DMS79 (cell line): Measurements from ENCODE around the gene FAM228A.
"Not testable (repeated sequence)": the region's sequence is repeated elsewhere in the genome, so short reads cannot be mapped to it uniquely, and the experiment has no call there.

Experiments used
- DNase-seq: peaks from one replicate; lab custom pipeline; 2025; lab: John Stamatoyannopoulos, UW

The FAM228A gene

GRCh38 chr2:24191156-24191555 is 16.3 kb downstream of the FAM228A start:
- DNase-seq: no peak

- DNase-seq: no peak
Observed at GRCh38 chr2:24191848-24192247, 17.0 kb downstream of the FAM228A start.

GRCh38 chr2:24197213-24197612 is 22.4 kb downstream of the FAM228A start:
- not testable (repeated sequence) for DNase-seq

GRCh38 chr2:24199968-24200590 is 25.2 kb downstream of the FAM228A start:
- no peak for DNase-seq

- no peak for DNase-seq
Observed at GRCh38 chr2:24200799-24201198, 25.9 kb downstream of the FAM228A start.

GRCh38 chr2:24203029-24203786 is 28.4 kb downstream of the FAM228A start:
- no peak for DNase-seq

- DNase-seq: no peak
Observed at GRCh38 chr2:24203787-24204150, 28.9 kb downstream of the FAM228A start.

- DNase-seq: no peak
Observed at GRCh38 chr2:24204505-24204904, 29.7 kb downstream of the FAM228A start.

- no peak for DNase-seq
Observed at GRCh38 chr2:24205131-24205530, 30.3 kb downstream of the FAM228A start.

GRCh38 chr2:24206242-24206641 is 31.4 kb downstream of the FAM228A start:
- no peak for DNase-seq

GRCh38 chr2:24206714-24207113 is 31.9 kb downstream of the FAM228A start:
- no peak for DNase-seq

GRCh38 chr2:24207359-24207758 is 32.5 kb downstream of the FAM228A start:
- no peak for DNase-seq

GRCh38 chr2:24208490-24208889 is 33.6 kb downstream of the FAM228A start:
- DNase-seq: no peak

GRCh38 chr2:24209389-24210105 is 34.7 kb downstream of the FAM228A start:
- DNase-seq: no peak

GRCh38 chr2:24210106-24210455 is 35.2 kb downstream of the FAM228A start:
- no peak for DNase-seq

GRCh38 chr2:24210723-24211122 is 35.9 kb downstream of the FAM228A start:
- no peak for DNase-seq

GRCh38 chr2:24211408-24211807 is 36.6 kb downstream of the FAM228A start:
- no peak for DNase-seq

- DNase-seq: no peak
Observed at GRCh38 chr2:24214880-24215279, 40.0 kb downstream of the FAM228A start.

- no peak for DNase-seq
Observed at GRCh38 chr2:24220554-24221291, 45.9 kb downstream of the FAM228A start.

GRCh38 chr2:24221343-24222050 is 46.6 kb downstream of the FAM228A start:
- DNase-seq: no peak

GRCh38 chr2:24222946-24223345 is 48.1 kb downstream of the FAM228A start:
- no peak for DNase-seq
